Esophagus squamous epithelium (tissue), 4 donors: ENCODE data around the gene CNOT1.

Experiments
- POLR2A ChIP-seq, 4 donors: fragments of 450-650 bp; IDR thresholded peaks; one replicate each; pipeline ENCODE4 v1.6.1; 2017; ENCODE audit warnings: antibody characterized with exemption in 4 of 4, mild to moderate bottlenecking in 4 of 4, moderate library complexity in 3 of 4
- TF ChIP-seq, protein P1 (sequence below), 6 experiments: fragments of 450-650 bp in 4 of 6; fragments of 200-600 bp in 2 of 6; sonication (generic) in 2 of 6; IDR thresholded peaks; one replicate each; pipeline ENCODE4 v1.5.1; 2016 to 2019; ENCODE audit warnings: antibody characterized with exemption in 6 of 6, mild to moderate bottlenecking in 4 of 6, moderate library complexity in 4 of 6

DNA sequence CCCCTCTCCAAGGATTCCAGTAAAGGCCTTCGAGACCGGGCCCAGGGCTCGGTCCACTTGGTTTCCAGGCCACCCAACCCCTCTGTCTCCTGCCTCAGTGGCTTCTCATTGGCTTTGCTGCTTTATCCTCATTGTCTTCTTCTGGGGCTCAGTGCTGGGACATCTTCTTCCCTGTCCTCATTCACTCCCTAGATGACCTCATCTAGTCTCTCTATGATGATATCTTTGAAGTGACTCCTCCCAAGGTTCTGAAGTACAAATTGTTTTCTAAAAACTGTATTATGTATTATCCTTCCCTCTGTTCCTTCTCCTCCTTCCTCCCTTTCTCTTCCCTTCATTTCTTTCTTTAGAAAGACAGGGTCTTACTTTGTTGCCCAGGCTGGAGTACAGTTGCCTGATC lies 156.8 kb downstream of the CNOT1 start:
- TF ChIP-seq, protein P1, sequence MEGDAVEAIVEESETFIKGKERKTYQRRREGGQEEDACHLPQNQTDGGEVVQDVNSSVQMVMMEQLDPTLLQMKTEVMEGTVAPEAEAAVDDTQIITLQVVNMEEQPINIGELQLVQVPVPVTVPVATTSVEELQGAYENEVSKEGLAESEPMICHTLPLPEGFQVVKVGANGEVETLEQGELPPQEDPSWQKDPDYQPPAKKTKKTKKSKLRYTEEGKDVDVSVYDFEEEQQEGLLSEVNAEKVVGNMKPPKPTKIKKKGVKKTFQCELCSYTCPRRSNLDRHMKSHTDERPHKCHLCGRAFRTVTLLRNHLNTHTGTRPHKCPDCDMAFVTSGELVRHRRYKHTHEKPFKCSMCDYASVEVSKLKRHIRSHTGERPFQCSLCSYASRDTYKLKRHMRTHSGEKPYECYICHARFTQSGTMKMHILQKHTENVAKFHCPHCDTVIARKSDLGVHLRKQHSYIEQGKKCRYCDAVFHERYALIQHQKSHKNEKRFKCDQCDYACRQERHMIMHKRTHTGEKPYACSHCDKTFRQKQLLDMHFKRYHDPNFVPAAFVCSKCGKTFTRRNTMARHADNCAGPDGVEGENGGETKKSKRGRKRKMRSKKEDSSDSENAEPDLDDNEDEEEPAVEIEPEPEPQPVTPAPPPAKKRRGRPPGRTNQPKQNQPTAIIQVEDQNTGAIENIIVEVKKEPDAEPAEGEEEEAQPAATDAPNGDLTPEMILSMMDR (IDR thresholded peaks at IDR 0.05), result no peak
- TF ChIP-seq POLR2A (IDR thresholded peaks at IDR 0.05), result no peak
